ENCODE data around the gene RHBDL1. TPM values are rescaled to one million over a fixed set of nuclear protein-coding genes. Genes with fewer than 3 reads are reported as not detected.

The RHBDL1 gene
- polyA plus RNA-seq, 1 donor from 2014 or later: 7.2 TPM

- Histone ChIP-seq H3F3A (ENCODE audit: insufficient read depth, low read length, poor library complexity, severe bottlenecking) (peaks cover 5% of the 10 kb centered on the region), H2AFZ (ENCODE audit: low read depth, low read length) (no peak overlapping the region), H3K9ac (ENCODE audit: low read length) (peak overlapping the region; percentile 94), H3K4me3 (ENCODE audit: low read length) (no peak overlapping the region), H3K4me2 (ENCODE audit: low read length) (no peak overlapping the region), H3K36me3 (ENCODE audit: insufficient read depth, low read length) (no peaks in the 10 kb centered on the region), H3K27ac (ENCODE audit: low read length) (peak overlapping the region; percentile 99), H3K9me2 (ENCODE audit: insufficient read depth, low read length) (no peaks in the 10 kb centered on the region), H4K20me1 (ENCODE audit: insufficient read depth) (peaks cover 12% of the 10 kb centered on the region), H3K79me2 (replicated peaks; ENCODE audit: insufficient read depth, low read length) (peaks cover 32% of the 10 kb centered on the region), H3K27me3 (ENCODE audit: insufficient read depth, low read depth, low read length) (peaks cover 4% of the 10 kb centered on the region), H3K9me3 (ENCODE audit: low read length) (no peaks in the 10 kb centered on the region)
- TF ChIP-seq EZH2 (IDR thresholded peaks at IDR 0.05; ENCODE audit: borderline replicate concordance, insufficient read depth, low read length, poor library complexity, severe bottlenecking): no peak
- TF ChIP-seq TAF1 (IDR thresholded peaks at IDR 0.05; ENCODE audit: low read depth): no peak
- TF ChIP-seq RAD21 (conservative IDR thresholded peaks at IDR 0.05): no peak
- no peak for TF ChIP-seq SMC3 (conservative IDR thresholded peaks at IDR 0.05; ENCODE audit: poor library complexity)
- no peak for TF ChIP-seq REST (IDR thresholded peaks at IDR 0.05; ENCODE audit: borderline replicate concordance)
- no peak for TF ChIP-seq MXI1 (conservative IDR thresholded peaks at IDR 0.05; ENCODE audit: poor library complexity, severe bottlenecking)
- no peak for TF ChIP-seq EP300 (conservative IDR thresholded peaks at IDR 0.05; ENCODE audit: poor library complexity, severe bottlenecking)
- TF ChIP-seq CTCF (IDR thresholded peaks at IDR 0.05; ENCODE audit: poor library complexity, severe bottlenecking): no peak
- TF ChIP-seq POLR2AphosphoS5 (IDR thresholded peaks at IDR 0.05): no peak
These were observed 32.5 kb downstream of the RHBDL1 start for GRCh38 chr16:708019-708418.

- H3K9ac ChIP-seq (ENCODE audit: low read length): peak overlapping the region; percentile 94
- H3K27ac ChIP-seq (ENCODE audit: low read length): peak overlapping the region; percentile 99
These were observed 33.5 kb downstream of the RHBDL1 start for GRCh38 chr16:708959-709358.

More at GRCh38 chr16:708959-709358, 33.5 kb downstream of the RHBDL1 start:
- no peaks in the 10 kb centered on the region for H3K9me3 ChIP-seq (ENCODE audit: low read length)
- H3K9me2 ChIP-seq (ENCODE audit: insufficient read depth, low read length): no peaks in the 10 kb centered on the region
- TF ChIP-seq REST (IDR thresholded peaks at IDR 0.05; ENCODE audit: borderline replicate concordance) (no peak), MXI1 (conservative IDR thresholded peaks at IDR 0.05; ENCODE audit: poor library complexity, severe bottlenecking) (no peak), RAD21 (conservative IDR thresholded peaks at IDR 0.05) (no peak), EZH2 (IDR thresholded peaks at IDR 0.05; ENCODE audit: borderline replicate concordance, insufficient read depth, low read length, poor library complexity, severe bottlenecking) (no peak), TAF1 (IDR thresholded peaks at IDR 0.05; ENCODE audit: low read depth) (no peak), CTCF (IDR thresholded peaks at IDR 0.05; ENCODE audit: poor library complexity, severe bottlenecking) (no peak), SMC3 (conservative IDR thresholded peaks at IDR 0.05; ENCODE audit: poor library complexity) (no peak), POLR2AphosphoS5 (IDR thresholded peaks at IDR 0.05) (no peak), EP300 (conservative IDR thresholded peaks at IDR 0.05; ENCODE audit: poor library complexity, severe bottlenecking) (no peak)
- no peaks in the 10 kb centered on the region for H3K36me3 ChIP-seq (ENCODE audit: insufficient read depth, low read length)
- peak overlapping the region; percentile 67 for H3K4me2 ChIP-seq (ENCODE audit: low read length)
- H3K79me2 ChIP-seq (replicated peaks; ENCODE audit: insufficient read depth, low read length): peaks cover 22% of the 10 kb centered on the region
- peak overlapping the region; percentile 70 for H3K4me3 ChIP-seq (ENCODE audit: low read length)
- H2AFZ ChIP-seq (ENCODE audit: low read depth, low read length): no peak overlapping the region
- H4K20me1 ChIP-seq (ENCODE audit: insufficient read depth): peaks cover 3% of the 10 kb centered on the region
- H3K27me3 ChIP-seq (ENCODE audit: insufficient read depth, low read depth, low read length): peaks cover 4% of the 10 kb centered on the region
- peaks cover 5% of the 10 kb centered on the region for H3F3A ChIP-seq (ENCODE audit: insufficient read depth, low read length, poor library complexity, severe bottlenecking)
